ENCODE results near the gene BBS2. TPM values are rescaled to one million over a fixed set of nuclear protein-coding genes. Genes with fewer than 3 reads are reported as not detected.

Gene BBS2
- 8.5 and 10.9 TPM in 2 replicates for total RNA-seq

- peak; percentile 97 for DNase-seq
- Mint-ChIP-seq H3K27ac (peak within 1 kb of the TSS; percentile 71), H3K4me1 (peaks cover 16% of the 10 kb centered on the region), H3K9me3 (no peaks in the 10 kb centered on the region), H3K4me3 (peak within 1 kb of the TSS; percentile 85), H3K36me3 (ENCODE audit: low read depth) (no peaks in the 10 kb centered on the region), H3K27me3 (no peaks in the 10 kb centered on the region)
- intact Hi-C loops (cut with micrococcal nuclease): loop anchor here (10.0 kb wide), 1 partner anchor 185 kb away; no protein-coding TSS in a partner anchor
Measured at GRCh38 chr16:56519459-56520250, at the start of gene BBS2. TSS of gene BBS2 (minus strand) at chr16:56520024. CDS start at chr16:56519862, 162 bp downstream.

- H3K27ac Mint-ChIP-seq: no peak within 1 kb of the TSS
- H3K27me3 Mint-ChIP-seq: peaks cover 12% of the 10 kb centered on the region
- H3K4me1 Mint-ChIP-seq: peaks cover 3% of the 10 kb centered on the region
- intact Hi-C loops (cut with micrococcal nuclease): no loop called here
- H3K36me3 Mint-ChIP-seq (ENCODE audit: low read depth): no peaks in the 10 kb centered on the region
- H3K4me3 Mint-ChIP-seq: no peak within 1 kb of the TSS
- DNase-seq: no peak
- H3K9me3 Mint-ChIP-seq: no peaks in the 10 kb centered on the region
Measured at GRCh38 chr16:56564793-56565477, 45.1 kb upstream of the BBS2 start, which contains the start of gene MT4. TSS of gene MT4 (plus strand) at chr16:56565073. CDS start at chr16:56565129, 56 bp downstream.

GRCh38 chr16:56561126-56561525 is 41.3 kb upstream of the BBS2 start:
- H3K27me3 Mint-ChIP-seq: peaks cover 27% of the 10 kb centered on the region
- H3K4me3 Mint-ChIP-seq: no peak overlapping the region
- no peaks in the 10 kb centered on the region for H3K4me1 Mint-ChIP-seq
- no peak overlapping the region for H3K27ac Mint-ChIP-seq
- H3K9me3 Mint-ChIP-seq: no peaks in the 10 kb centered on the region
- DNase-seq: no peak
- H3K36me3 Mint-ChIP-seq (ENCODE audit: low read depth): no peaks in the 10 kb centered on the region
- intact Hi-C loops (cut with micrococcal nuclease): no loop called here

- Mint-ChIP-seq H3K9me3 (no peaks in the 10 kb centered on the region), H3K27me3 (peaks cover 31% of the 10 kb centered on the region), H3K4me3 (no peak overlapping the region), H3K4me1 (no peaks in the 10 kb centered on the region), H3K27ac (no peak overlapping the region), H3K36me3 (ENCODE audit: low read depth) (no peaks in the 10 kb centered on the region)
- no peak for DNase-seq
- intact Hi-C loops (cut with micrococcal nuclease): no loop called here
Measured at GRCh38 chr16:56560447-56560846, 40.6 kb upstream of the BBS2 start.

- H3K27me3 Mint-ChIP-seq: peaks cover 33% of the 10 kb centered on the region
- H3K27ac Mint-ChIP-seq: no peak overlapping the region
- no peaks in the 10 kb centered on the region for H3K4me1 Mint-ChIP-seq
- H3K9me3 Mint-ChIP-seq: no peaks in the 10 kb centered on the region
- H3K36me3 Mint-ChIP-seq (ENCODE audit: low read depth): no peaks in the 10 kb centered on the region
- no peak for DNase-seq
- intact Hi-C loops (cut with micrococcal nuclease): no loop called here
- no peak overlapping the region for H3K4me3 Mint-ChIP-seq
Measured at GRCh38 chr16:56559109-56559508, 39.3 kb upstream of the BBS2 start.

GRCh38 chr16:56558024-56558747 is 38.4 kb upstream of the BBS2 start:
- H3K27ac Mint-ChIP-seq: no peak overlapping the region
- intact Hi-C loops (cut with micrococcal nuclease): no loop called here
- H3K36me3 Mint-ChIP-seq (ENCODE audit: low read depth): no peaks in the 10 kb centered on the region
- DNase-seq: no peak
- H3K4me3 Mint-ChIP-seq: no peak overlapping the region
- no peaks in the 10 kb centered on the region for H3K9me3 Mint-ChIP-seq
- H3K27me3 Mint-ChIP-seq: peaks cover 38% of the 10 kb centered on the region
- H3K4me1 Mint-ChIP-seq: no peaks in the 10 kb centered on the region

GRCh38 chr16:56554441-56554840 is 34.6 kb upstream of the BBS2 start:
- Mint-ChIP-seq H3K27me3 (peaks cover 31% of the 10 kb centered on the region), H3K4me1 (peaks cover 3% of the 10 kb centered on the region), H3K9me3 (no peaks in the 10 kb centered on the region), H3K4me3 (no peak overlapping the region), H3K36me3 (ENCODE audit: low read depth) (no peaks in the 10 kb centered on the region), H3K27ac (no peak overlapping the region)
- intact Hi-C loops (cut with micrococcal nuclease): no loop called here
- no peak for DNase-seq

GRCh38 chr16:56551796-56552738 is 32.2 kb upstream of the BBS2 start:
- Mint-ChIP-seq H3K36me3 (ENCODE audit: low read depth) (no peaks in the 10 kb centered on the region), H3K27me3 (peaks cover 19% of the 10 kb centered on the region), H3K4me1 (peaks cover 15% of the 10 kb centered on the region), H3K9me3 (no peaks in the 10 kb centered on the region), H3K4me3 (no peak overlapping the region), H3K27ac (no peak overlapping the region)
- intact Hi-C loops (cut with micrococcal nuclease): no loop called here
- DNase-seq: no peak

- no peak overlapping the region for H3K27ac Mint-ChIP-seq
- intact Hi-C loops (cut with micrococcal nuclease): no loop called here
- peaks cover 14% of the 10 kb centered on the region for H3K27me3 Mint-ChIP-seq
- H3K36me3 Mint-ChIP-seq (ENCODE audit: low read depth): no peaks in the 10 kb centered on the region
- H3K9me3 Mint-ChIP-seq: no peaks in the 10 kb centered on the region
- DNase-seq: no peak
- no peak overlapping the region for H3K4me3 Mint-ChIP-seq
- H3K4me1 Mint-ChIP-seq: peaks cover 18% of the 10 kb centered on the region
Measured at GRCh38 chr16:56549744-56550385, 30.0 kb upstream of the BBS2 start.

GRCh38 chr16:56549161-56549560 is 29.3 kb upstream of the BBS2 start:
- DNase-seq: no peak
- Mint-ChIP-seq H3K36me3 (ENCODE audit: low read depth) (no peaks in the 10 kb centered on the region), H3K4me1 (peaks cover 18% of the 10 kb centered on the region), H3K4me3 (no peak overlapping the region), H3K9me3 (no peaks in the 10 kb centered on the region), H3K27ac (no peak overlapping the region), H3K27me3 (peaks cover 13% of the 10 kb centered on the region)
- intact Hi-C loops (cut with micrococcal nuclease): no loop called here

GRCh38 chr16:56547949-56548567 is 28.2 kb upstream of the BBS2 start:
- H3K9me3 Mint-ChIP-seq: no peaks in the 10 kb centered on the region
- H3K27me3 Mint-ChIP-seq: peaks cover 9% of the 10 kb centered on the region
- H3K4me1 Mint-ChIP-seq: peaks cover 18% of the 10 kb centered on the region
- H3K4me3 Mint-ChIP-seq: no peak overlapping the region
- DNase-seq: no peak
- no peaks in the 10 kb centered on the region for H3K36me3 Mint-ChIP-seq (ENCODE audit: low read depth)
- intact Hi-C loops (cut with micrococcal nuclease): no loop called here
- H3K27ac Mint-ChIP-seq: no peak overlapping the region

- Mint-ChIP-seq H3K4me1 (peaks cover 18% of the 10 kb centered on the region), H3K27me3 (peaks cover 13% of the 10 kb centered on the region), H3K9me3 (no peaks in the 10 kb centered on the region), H3K27ac (no peak overlapping the region), H3K4me3 (no peak overlapping the region), H3K36me3 (ENCODE audit: low read depth) (no peaks in the 10 kb centered on the region)
- intact Hi-C loops (cut with micrococcal nuclease): no loop called here
- DNase-seq: no peak
Measured at GRCh38 chr16:56547120-56547948, 27.5 kb upstream of the BBS2 start.
